ENCODE results near the gene SLC13A4.

SLC13A4 gene

GRCh38 chr7:135726911-135727673, 894 bp downstream of the SLC13A4 start:
- no peaks in the 10 kb centered on the region for H3K36me3 ChIP-seq
- H3K4me1 ChIP-seq = no peaks in the 10 kb centered on the region
- no peak for DNase-seq
- no peaks in the 10 kb centered on the region for H3K27me3 ChIP-seq
- TF ChIP-seq CTCF (IDR thresholded peaks at IDR 0.05; ENCODE audit: low read depth, low read length) = no peak
- H3K9me3 ChIP-seq = no peaks in the 10 kb centered on the region
- no peak overlapping the region for H3K4me3 ChIP-seq (ENCODE audit: low read depth, low read length)

GRCh38 chr7:135726276-135726788, 1.7 kb downstream of the SLC13A4 start:
- Histone ChIP-seq H3K36me3 (no peaks in the 10 kb centered on the region), H3K4me1 (no peaks in the 10 kb centered on the region), H3K27me3 (no peaks in the 10 kb centered on the region), H3K4me3 (ENCODE audit: low read depth, low read length) (no peak overlapping the region), H3K9me3 (no peaks in the 10 kb centered on the region)
- TF ChIP-seq CTCF (IDR thresholded peaks at IDR 0.05; ENCODE audit: low read depth, low read length) = no peak
- no peak for DNase-seq

- TF ChIP-seq CTCF (IDR thresholded peaks at IDR 0.05; ENCODE audit: low read depth, low read length) = no peak
- no peak overlapping the region for H3K4me3 ChIP-seq (ENCODE audit: low read depth, low read length)
Measured at GRCh38 chr7:135723411-135723810, 4.6 kb downstream of the SLC13A4 start.

GRCh38 chr7:135721198-135721820, 6.7 kb downstream of the SLC13A4 start:
- no peak overlapping the region for H3K4me3 ChIP-seq (ENCODE audit: low read depth, low read length)
- no peak for TF ChIP-seq CTCF (IDR thresholded peaks at IDR 0.05; ENCODE audit: low read depth, low read length)
- H3K27me3 ChIP-seq = no peaks in the 10 kb centered on the region
- DNase-seq = no peak
- H3K9me3 ChIP-seq = no peaks in the 10 kb centered on the region
- no peaks in the 10 kb centered on the region for H3K36me3 ChIP-seq
- no peaks in the 10 kb centered on the region; the same call in 1 of the 2 replicates for H3K4me1 ChIP-seq

More at GRCh38 chr7:135723411-135723810, 4.6 kb downstream of the SLC13A4 start:
- Histone ChIP-seq H3K9me3 (no peaks in the 10 kb centered on the region), H3K4me1 (no peaks in the 10 kb centered on the region), H3K36me3 (no peaks in the 10 kb centered on the region), H3K27me3 (no peaks in the 10 kb centered on the region)
- DNase-seq = no peak

- H3K27me3 ChIP-seq = no peaks in the 10 kb centered on the region
- H3K4me1 ChIP-seq = no peaks in the 10 kb centered on the region; the same call in 1 of the 2 replicates
- DNase-seq = no peak
- H3K36me3 ChIP-seq = no peaks in the 10 kb centered on the region
- H3K4me3 ChIP-seq (ENCODE audit: low read depth, low read length) = no peak overlapping the region
- TF ChIP-seq CTCF (IDR thresholded peaks at IDR 0.05; ENCODE audit: low read depth, low read length) = no peak
- H3K9me3 ChIP-seq = no peaks in the 10 kb centered on the region
Measured at GRCh38 chr7:135719688-135720087, 8.3 kb downstream of the SLC13A4 start.
